A673 (cell line): ENCODE data around the gene SLC4A2.

Source experiments
- EZH2 ChIP-seq: fragments of 200-600 bp; sonication (generic); IDR thresholded peaks from 2 replicates; pipeline ENCODE4 v1.6.1; 2017; ENCODE audit warnings: borderline replicate concordance, low read depth, mild to moderate bottlenecking, mixed read lengths, antibody characterized with exemption, low read length; ENCODE audit not compliant: poor library complexity, severe bottlenecking
- TF ChIP-seq, protein P1 (sequence below): fragments of 300-800, 200-600 bp; sonication (generic); conservative IDR thresholded peaks from 2 replicates; pipeline ENCODE4 v1.5.1; 2017; ENCODE audit warnings: low read depth, mild to moderate bottlenecking, antibody characterized with exemption, low read length, moderate library complexity, mixed read lengths

DNA sequence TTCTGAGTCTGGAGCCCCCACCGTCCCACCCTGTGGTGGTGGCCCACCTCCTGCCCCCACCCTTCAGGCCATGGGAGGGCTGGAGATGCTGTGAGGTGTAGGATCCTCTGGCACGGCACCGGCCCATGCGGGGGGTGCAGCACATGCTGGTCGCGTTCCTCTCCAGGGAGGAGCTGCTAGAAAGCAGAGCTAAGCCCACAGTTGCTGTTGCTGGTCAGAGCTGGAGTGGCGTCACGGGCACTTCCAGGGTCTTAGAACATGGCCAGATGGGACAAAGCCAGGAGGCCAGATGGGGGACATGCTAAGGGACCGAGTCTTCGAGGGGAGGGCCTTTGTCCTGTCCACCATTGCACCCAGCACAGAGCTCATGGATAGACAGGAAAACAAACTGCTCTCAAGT lies 48.5 kb downstream of the SLC4A2 start:
- TF ChIP-seq, protein P1, sequence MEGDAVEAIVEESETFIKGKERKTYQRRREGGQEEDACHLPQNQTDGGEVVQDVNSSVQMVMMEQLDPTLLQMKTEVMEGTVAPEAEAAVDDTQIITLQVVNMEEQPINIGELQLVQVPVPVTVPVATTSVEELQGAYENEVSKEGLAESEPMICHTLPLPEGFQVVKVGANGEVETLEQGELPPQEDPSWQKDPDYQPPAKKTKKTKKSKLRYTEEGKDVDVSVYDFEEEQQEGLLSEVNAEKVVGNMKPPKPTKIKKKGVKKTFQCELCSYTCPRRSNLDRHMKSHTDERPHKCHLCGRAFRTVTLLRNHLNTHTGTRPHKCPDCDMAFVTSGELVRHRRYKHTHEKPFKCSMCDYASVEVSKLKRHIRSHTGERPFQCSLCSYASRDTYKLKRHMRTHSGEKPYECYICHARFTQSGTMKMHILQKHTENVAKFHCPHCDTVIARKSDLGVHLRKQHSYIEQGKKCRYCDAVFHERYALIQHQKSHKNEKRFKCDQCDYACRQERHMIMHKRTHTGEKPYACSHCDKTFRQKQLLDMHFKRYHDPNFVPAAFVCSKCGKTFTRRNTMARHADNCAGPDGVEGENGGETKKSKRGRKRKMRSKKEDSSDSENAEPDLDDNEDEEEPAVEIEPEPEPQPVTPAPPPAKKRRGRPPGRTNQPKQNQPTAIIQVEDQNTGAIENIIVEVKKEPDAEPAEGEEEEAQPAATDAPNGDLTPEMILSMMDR: no peak
- TF ChIP-seq EZH2: no peak
